Vagina (tissue), 2 donors: ENCODE data around the gene RPUSD1. TPM values are rescaled to one million over a fixed set of nuclear protein-coding genes. Genes with fewer than 3 reads are reported as not detected.
"Not testable (repeated sequence)": the region's sequence is repeated elsewhere in the genome, so short reads cannot be mapped to it uniquely, and the experiment has no call there.

Experiments used
- DNase-seq, 2 donors: peaks; one replicate each; pipeline ENCODE4 v3.0.0-alpha.2; 2017; ENCODE audit errors: extremely low spot score in 2 of 2
- H3K27ac ChIP-seq: fragments of 200-600 bp; sonication (generic); one replicate; pipeline ENCODE4 v1.5.1; 2019
- H3K27me3 ChIP-seq: fragments of 200-600 bp; sonication (generic); one replicate; pipeline ENCODE4 v1.5.1; 2019
- H3K36me3 ChIP-seq, 2 donors: fragments of 200-600 bp; sonication (generic); one replicate each; pipeline ENCODE4 v1.5.1; 2017 to 2019
- H3K4me1 ChIP-seq: fragments of 200-600 bp; sonication (generic); one replicate; pipeline ENCODE4 v1.5.1; 2019
- H3K4me3 ChIP-seq, 2 donors: fragments of 200-600 bp; sonication (generic); 1 replicate in 1 of 2; 2 replicates in 1 of 2; pipeline ENCODE4 v1.5.1; 2016 to 2019
- H3K9me3 ChIP-seq: fragments of 200-600 bp; sonication (generic); one replicate; pipeline ENCODE4 v1.5.1; 2019
- POLR2A ChIP-seq, 2 donors: fragments of 450-650 bp; IDR thresholded peaks; one replicate each; pipeline ENCODE4 v1.6.1; 2017; ENCODE audit warnings: antibody characterized with exemption in 2 of 2, mild to moderate bottlenecking in 2 of 2, moderate library complexity in 2 of 2
- POLR2AphosphoS5 ChIP-seq, 2 donors: sonication (generic); formaldehyde crosslinking; IDR thresholded peaks; one replicate each; pipeline ENCODE4 v1.9.0; 2017; ENCODE audit warnings: antibody characterized with exemption in 2 of 2, mild to moderate bottlenecking in 2 of 2, low read depth in 1 of 2; ENCODE audit not compliant: insufficient read depth in 1 of 2
- intact Hi-C: fragments of 100-400 bp; cut with DNase I; formaldehyde crosslinking; loops from one replicate; pipeline ENCODE4 v1.15.1; 2023
- total RNA-seq: library from RNA; depleted of rRNA; stranded (reverse); fragments of >200 nt; gene quantifications from one replicate; pipeline ENCODE4 v1.2.3, GENCODE V29; 2016
- TF ChIP-seq, protein P1 (sequence below), 3 experiments: fragments of 450-650 bp in 2 of 3; fragments of 200-600 bp in 1 of 3; sonication (generic) in 1 of 3; IDR thresholded peaks; one replicate each; pipeline ENCODE4 v1.5.1; 2017 to 2019; ENCODE audit warnings: antibody characterized with exemption in 3 of 3, mild to moderate bottlenecking in 2 of 3, moderate library complexity in 2 of 3

Gene RPUSD1
- total RNA-seq, 1 donor from 2014 or later: 17.2 TPM

GRCh38 chr16:822174-822908, 34.2 kb upstream of the RPUSD1 start:
- TF ChIP-seq POLR2A (IDR thresholded peaks at IDR 0.05) (no peak), POLR2AphosphoS5 (IDR thresholded peaks at IDR 0.05; ENCODE audit: insufficient read depth in 1 of 2, low read depth in 1 of 2) (no peak)
- TF ChIP-seq, protein P1, sequence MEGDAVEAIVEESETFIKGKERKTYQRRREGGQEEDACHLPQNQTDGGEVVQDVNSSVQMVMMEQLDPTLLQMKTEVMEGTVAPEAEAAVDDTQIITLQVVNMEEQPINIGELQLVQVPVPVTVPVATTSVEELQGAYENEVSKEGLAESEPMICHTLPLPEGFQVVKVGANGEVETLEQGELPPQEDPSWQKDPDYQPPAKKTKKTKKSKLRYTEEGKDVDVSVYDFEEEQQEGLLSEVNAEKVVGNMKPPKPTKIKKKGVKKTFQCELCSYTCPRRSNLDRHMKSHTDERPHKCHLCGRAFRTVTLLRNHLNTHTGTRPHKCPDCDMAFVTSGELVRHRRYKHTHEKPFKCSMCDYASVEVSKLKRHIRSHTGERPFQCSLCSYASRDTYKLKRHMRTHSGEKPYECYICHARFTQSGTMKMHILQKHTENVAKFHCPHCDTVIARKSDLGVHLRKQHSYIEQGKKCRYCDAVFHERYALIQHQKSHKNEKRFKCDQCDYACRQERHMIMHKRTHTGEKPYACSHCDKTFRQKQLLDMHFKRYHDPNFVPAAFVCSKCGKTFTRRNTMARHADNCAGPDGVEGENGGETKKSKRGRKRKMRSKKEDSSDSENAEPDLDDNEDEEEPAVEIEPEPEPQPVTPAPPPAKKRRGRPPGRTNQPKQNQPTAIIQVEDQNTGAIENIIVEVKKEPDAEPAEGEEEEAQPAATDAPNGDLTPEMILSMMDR (IDR thresholded peaks at IDR 0.05): no peak
- H3K4me1 ChIP-seq: peaks cover 13% of the 10 kb centered on the region
- H3K9me3 ChIP-seq: no peaks in the 10 kb centered on the region
- intact Hi-C loops: no loop called here
- no peak overlapping the region for H3K4me3 ChIP-seq
- DNase-seq: no peak
- H3K27me3 ChIP-seq: peaks cover 5% of the 10 kb centered on the region
- H3K36me3 ChIP-seq: no peaks in the 10 kb centered on the region
- no peak overlapping the region for H3K27ac ChIP-seq

- H3K4me1 ChIP-seq: peaks cover 14% of the 10 kb centered on the region
- H3K27ac ChIP-seq: no peak overlapping the region
- no peaks in the 10 kb centered on the region for H3K9me3 ChIP-seq
- TF ChIP-seq POLR2A (IDR thresholded peaks at IDR 0.05) (no peak), POLR2AphosphoS5 (IDR thresholded peaks at IDR 0.05; ENCODE audit: insufficient read depth in 1 of 2, low read depth in 1 of 2) (no peak)
- TF ChIP-seq, protein P1 (IDR thresholded peaks at IDR 0.05): no peak
- no peaks in the 10 kb centered on the region for H3K36me3 ChIP-seq
- no peak overlapping the region for H3K4me3 ChIP-seq
- intact Hi-C loops: no loop called here
- H3K27me3 ChIP-seq: peaks cover 8% of the 10 kb centered on the region
- DNase-seq: no peak
Measured at GRCh38 chr16:821751-822150, 33.6 kb upstream of the RPUSD1 start.

DNA sequence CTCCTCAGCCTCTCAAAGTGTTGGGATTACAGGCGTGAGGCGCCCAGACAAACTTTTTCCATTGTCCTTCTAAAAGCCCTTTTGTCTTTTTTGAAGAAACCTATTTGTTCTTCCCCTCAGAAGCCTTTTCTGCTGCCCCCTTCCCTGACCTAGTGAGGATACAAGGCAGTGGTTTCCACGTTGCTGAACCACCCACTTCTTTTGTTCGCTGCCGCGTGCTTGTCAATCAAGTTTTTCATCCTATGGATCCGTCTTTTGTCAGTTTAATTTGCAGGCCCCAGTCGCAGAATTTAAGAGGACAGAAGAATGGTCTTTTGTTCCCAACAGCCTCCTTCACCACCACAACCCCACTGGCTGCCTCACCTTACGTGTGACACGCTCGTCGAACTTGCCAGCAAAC, 32.6 kb upstream of the RPUSD1 start:
- H3K9me3 ChIP-seq: no peaks in the 10 kb centered on the region
- H3K4me3 ChIP-seq: no peak overlapping the region
- no peak for DNase-seq
- intact Hi-C loops: no loop called here
- H3K27me3 ChIP-seq: peaks cover 8% of the 10 kb centered on the region
- H3K4me1 ChIP-seq: peaks cover 14% of the 10 kb centered on the region
- no peaks in the 10 kb centered on the region for H3K36me3 ChIP-seq
- H3K27ac ChIP-seq: no peak overlapping the region
- TF ChIP-seq, protein P1 (IDR thresholded peaks at IDR 0.05): no peak
- no peak for TF ChIP-seq POLR2AphosphoS5 (IDR thresholded peaks at IDR 0.05; ENCODE audit: insufficient read depth in 1 of 2, low read depth in 1 of 2)
- TF ChIP-seq POLR2A (IDR thresholded peaks at IDR 0.05): no peak

GRCh38 chr16:820044-820408, 31.8 kb upstream of the RPUSD1 start:
- H3K36me3 ChIP-seq, H3K4me1 ChIP-seq, DNase-seq, H3K4me3 ChIP-seq, H3K9me3 ChIP-seq, H3K27me3 ChIP-seq, H3K27ac ChIP-seq, intact Hi-C loops: not testable (repeated sequence)

DNA sequence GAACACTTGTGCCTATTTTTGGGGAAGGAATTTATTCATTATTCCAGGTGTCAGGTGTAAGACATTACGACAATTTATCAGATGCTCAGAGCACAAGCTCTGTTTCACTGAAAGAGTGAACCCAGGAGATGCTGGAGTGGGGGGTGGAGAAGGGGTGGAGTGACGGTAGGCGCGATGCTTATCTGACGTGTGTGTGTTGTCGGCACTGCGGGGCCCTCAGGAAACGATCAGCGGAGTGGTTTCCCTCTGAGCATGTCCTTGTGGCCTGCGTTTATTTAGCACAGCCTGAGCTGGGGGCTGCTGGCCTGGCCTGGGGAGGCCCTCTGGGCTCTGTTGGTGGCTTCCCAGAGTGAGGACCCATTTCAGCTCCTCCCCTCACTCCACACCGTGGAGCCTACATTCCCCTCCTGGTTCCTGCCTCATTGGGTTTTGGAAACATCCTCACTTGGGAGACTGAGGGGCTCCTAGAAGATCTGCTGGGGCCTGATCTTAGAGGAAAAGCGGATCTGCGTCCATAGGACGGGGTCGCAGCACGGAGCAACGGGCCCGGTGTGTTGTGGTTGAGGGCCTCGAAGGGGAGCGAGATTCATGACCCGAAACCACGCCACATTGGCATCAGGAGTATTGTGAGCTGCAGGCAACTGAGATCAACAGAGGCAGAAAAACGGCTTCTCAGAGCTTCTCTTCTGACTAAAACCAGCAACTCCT, 31.3 kb upstream of the RPUSD1 start:
- Histone ChIP-seq H3K27me3 (peaks cover 8% of the 10 kb centered on the region), H3K27ac (no peak overlapping the region), H3K4me1 (peaks cover 5% of the 10 kb centered on the region), H3K36me3 (no peaks in the 10 kb centered on the region), H3K9me3 (no peaks in the 10 kb centered on the region), H3K4me3 (no peak overlapping the region)
- DNase-seq: no peak
- TF ChIP-seq, protein P1 (IDR thresholded peaks at IDR 0.05): no peak
- TF ChIP-seq POLR2A (IDR thresholded peaks at IDR 0.05) (no peak), POLR2AphosphoS5 (IDR thresholded peaks at IDR 0.05; ENCODE audit: insufficient read depth in 1 of 2, low read depth in 1 of 2) (no peak)
- intact Hi-C loops: no loop called here
